SK-N-SH (cell line): ENCODE measurements around the gene CRIM1.
A peak's percentile ranks its signal among the peaks of the same experiment; 100 is the strongest.

Experiments
- GATA2 ChIP-seq: sonication (generic); formaldehyde crosslinking; IDR thresholded peaks from 2 replicates; pipeline ENCODE4 v1.5.0; 2020; ENCODE audit warnings: mild to moderate bottlenecking, missing genetic modification reagents
- MXI1 ChIP-seq: IDR thresholded peaks from 2 replicates; pipeline ENCODE4 v1.6.1; 2012; ENCODE audit warnings: mild to moderate bottlenecking, low read depth, low read length, improper control_type of control experiment
- NFIC ChIP-seq: IDR thresholded peaks from 2 replicates; pipeline ENCODE4 v1.4.0; 2012; ENCODE audit warnings: borderline replicate concordance
- REST ChIP-seq: IDR thresholded peaks from 2 replicates; pipeline ENCODE4 v1.6.1; 2012; ENCODE audit warnings: mild to moderate bottlenecking, low read depth, low read length, moderate library complexity
- TAF1 ChIP-seq: IDR thresholded peaks from 2 replicates; pipeline ENCODE4 v1.6.1; 2012; ENCODE audit warnings: low read depth, mild to moderate bottlenecking, low read length, moderate library complexity, borderline replicate concordance
- TF ChIP-seq, protein P1 (sequence below): fragments of 200-600 bp; sonication (generic); IDR thresholded peaks from 2 replicates; pipeline ENCODE4 v1.6.1; 2017; ENCODE audit warnings: antibody characterized with exemption, mild to moderate bottlenecking, moderate library complexity

DNA sequence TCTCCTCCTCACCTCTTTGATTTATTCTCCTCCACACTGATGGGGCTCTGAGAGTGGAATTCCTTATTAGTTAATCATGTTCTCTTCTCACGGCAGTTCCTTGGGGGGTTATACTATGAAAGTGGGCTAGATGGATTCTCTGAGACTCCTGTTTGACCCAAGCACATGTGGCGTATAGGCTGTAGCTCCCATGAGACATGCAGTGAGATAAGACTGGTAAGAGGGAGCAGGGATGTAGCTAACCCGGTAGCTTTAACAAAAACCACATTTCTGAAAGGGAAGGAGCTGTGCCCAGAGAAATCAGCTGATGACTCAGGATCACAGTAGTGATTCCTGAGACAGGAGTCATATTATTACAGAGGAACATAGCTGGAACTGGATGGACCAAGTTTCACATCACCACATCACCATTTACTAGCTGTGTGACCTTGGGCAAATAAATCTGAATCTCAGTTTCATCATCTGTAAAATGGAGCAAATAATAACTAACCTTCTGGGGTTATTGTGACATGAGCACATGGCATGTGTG is 82.9 kb downstream of the CRIM1 start:
- TF ChIP-seq REST (peak; percentile 47), TAF1 (no peak), NFIC (peak; percentile 87), MXI1 (no peak), GATA2 (CRISPR knock-in tag) (no peak)
- TF ChIP-seq, protein P1, sequence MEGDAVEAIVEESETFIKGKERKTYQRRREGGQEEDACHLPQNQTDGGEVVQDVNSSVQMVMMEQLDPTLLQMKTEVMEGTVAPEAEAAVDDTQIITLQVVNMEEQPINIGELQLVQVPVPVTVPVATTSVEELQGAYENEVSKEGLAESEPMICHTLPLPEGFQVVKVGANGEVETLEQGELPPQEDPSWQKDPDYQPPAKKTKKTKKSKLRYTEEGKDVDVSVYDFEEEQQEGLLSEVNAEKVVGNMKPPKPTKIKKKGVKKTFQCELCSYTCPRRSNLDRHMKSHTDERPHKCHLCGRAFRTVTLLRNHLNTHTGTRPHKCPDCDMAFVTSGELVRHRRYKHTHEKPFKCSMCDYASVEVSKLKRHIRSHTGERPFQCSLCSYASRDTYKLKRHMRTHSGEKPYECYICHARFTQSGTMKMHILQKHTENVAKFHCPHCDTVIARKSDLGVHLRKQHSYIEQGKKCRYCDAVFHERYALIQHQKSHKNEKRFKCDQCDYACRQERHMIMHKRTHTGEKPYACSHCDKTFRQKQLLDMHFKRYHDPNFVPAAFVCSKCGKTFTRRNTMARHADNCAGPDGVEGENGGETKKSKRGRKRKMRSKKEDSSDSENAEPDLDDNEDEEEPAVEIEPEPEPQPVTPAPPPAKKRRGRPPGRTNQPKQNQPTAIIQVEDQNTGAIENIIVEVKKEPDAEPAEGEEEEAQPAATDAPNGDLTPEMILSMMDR = no peak
